Caco-2 (cell line): ENCODE data around the gene MIF4GD. TPM values are rescaled to one million over a fixed set of nuclear protein-coding genes. Genes with fewer than 3 reads are reported as not detected.

Source experiments
- BruUV-seq: library from RNA; stranded (reverse); fragments of 400-500 nt; replicated peaks from 2 replicates; lab custom pipeline; 2021; lab: Mats Ljungman, UMichigan
- CTCF ChIA-PET: fragments of 300-600 bp; sonication (Branson Sonifier 250); formaldehyde crosslinking; loops from one replicate; lab custom pipeline; 2022; ENCODE audit warnings: antibody characterized with exemption; lab: Charles Lee
- POLR2A ChIA-PET: fragments of 300-600 bp; sonication (Branson Sonifier 250); formaldehyde crosslinking; loops from one replicate; lab custom pipeline; 2022; ENCODE audit warnings: antibody characterized with exemption; lab: Charles Lee
- DNase-seq, 2 experiments: peaks; one replicate each; pipeline versions ENCODE4 v3.0.0 to v3.0.0-alpha.2; 2020 to 2022
- H3K27me3 ChIP-seq: replicated peaks from 2 replicates; pipeline ENCODE4 v1.6.0; 2011; ENCODE audit warnings: low read length; ENCODE audit not compliant: control insufficient read depth, insufficient read depth
- H3K36me3 ChIP-seq: 2 replicates; pipeline ENCODE4 v1.5.1; 2011; ENCODE audit warnings: low read length; ENCODE audit not compliant: control insufficient read depth, insufficient read depth
- H3K4me1 ChIP-seq: fragments of 250-450 bp; sonication (Bioruptor Pico); 2 replicates; pipeline ENCODE4 v1.5.1; 2020; ENCODE audit warnings: mild to moderate bottlenecking
- H3K4me3 ChIP-seq: 2 replicates; pipeline ENCODE4 v1.5.1; 2011; ENCODE audit warnings: low read depth, mild to moderate bottlenecking, control low read depth, low read length
- H3K9me3 ChIP-seq: fragments of 250-450 bp; sonication (Bioruptor Pico); 2 replicates; pipeline ENCODE4 v1.5.1; 2020; ENCODE audit warnings: mild to moderate bottlenecking, moderate library complexity
- H3K27ac Mint-ChIP-seq: one replicate; pipeline ENCODE4 v1.8.0; 2022; ENCODE audit warnings: mixed read lengths; ENCODE audit not compliant: unreplicated experiment
- H3K27me3 Mint-ChIP-seq: one replicate; pipeline ENCODE4 v1.8.0; 2022; ENCODE audit warnings: mixed read lengths; ENCODE audit not compliant: insufficient read depth, unreplicated experiment
- H3K36me3 Mint-ChIP-seq: one replicate; pipeline ENCODE4 v1.8.0; 2022; ENCODE audit warnings: mild to moderate bottlenecking, mixed read lengths; ENCODE audit not compliant: insufficient read depth, unreplicated experiment
- H3K4me1 Mint-ChIP-seq: one replicate; pipeline ENCODE4 v1.8.0; 2022; ENCODE audit warnings: low read depth, mixed read lengths; ENCODE audit not compliant: unreplicated experiment
- H3K4me3 Mint-ChIP-seq: one replicate; pipeline ENCODE4 v1.8.0; 2022; ENCODE audit warnings: mild to moderate bottlenecking, moderate library complexity, mixed read lengths; ENCODE audit not compliant: unreplicated experiment
- H3K9me3 Mint-ChIP-seq: one replicate; pipeline ENCODE4 v1.8.0; 2022; ENCODE audit warnings: mixed read lengths; ENCODE audit not compliant: unreplicated experiment
- intact Hi-C: fragments of 100-400 bp; cut with micrococcal nuclease; formaldehyde crosslinking; loops from one replicate; pipeline ENCODE4 v1.10.0; 2022; ENCODE audit not compliant: unreplicated experiment
- total RNA-seq: library from RNA; stranded (reverse); gene quantifications from 2 replicates; pipeline ENCODE4 v1.2.3, GENCODE V29; 2022
- TF ChIP-seq, protein P1 (sequence below), 2 experiments: fragments of 200-600 bp in 1 of 2; IDR thresholded peaks; 1 replicate in 1 of 2; 2 replicates in 1 of 2; pipeline versions ENCODE4 v1.5.1 to v1.8.0; 2011 to 2022; ENCODE audit warnings: antibody characterized with exemption in 1 of 2, control low read depth in 1 of 2, inconsistent platforms in 1 of 2, low read depth in 1 of 2, low read length in 1 of 2, mild to moderate bottlenecking in 1 of 2, moderate library complexity in 1 of 2; ENCODE audit not compliant: insufficient read depth in 1 of 2, severe bottlenecking in 1 of 2, unreplicated experiment in 1 of 2

The MIF4GD gene
- total RNA-seq, 1 experiment from 2014 or later = 27.3 TPM

DNA sequence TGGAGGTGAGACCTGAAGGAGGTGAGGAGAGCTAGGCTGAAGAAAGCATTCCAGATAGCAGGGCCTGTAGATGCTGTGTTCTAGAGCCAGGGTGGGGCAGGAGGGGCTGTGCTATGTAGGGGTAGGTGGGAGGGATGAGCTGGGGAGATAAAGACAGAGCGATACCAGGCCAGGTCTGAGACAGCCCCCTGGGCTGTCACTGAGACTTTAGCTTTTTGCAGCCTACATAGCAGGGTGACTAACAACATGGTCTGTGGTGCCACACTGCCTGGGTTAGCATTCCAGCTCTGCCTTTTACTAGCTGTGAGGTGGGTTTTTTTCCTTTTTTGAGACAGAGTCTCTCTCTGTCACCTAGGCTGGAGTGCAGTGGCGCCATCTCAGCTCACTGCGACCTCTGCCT, 51.2 kb downstream of the MIF4GD start:
- Mint-ChIP-seq H3K36me3 (peaks cover 98% of the 10 kb centered on the region), H3K9me3 (no peaks in the 10 kb centered on the region), H3K4me3 (no peak overlapping the region), H3K27ac (no peak overlapping the region), H3K27me3 (no peaks in the 10 kb centered on the region), H3K4me1 (no peaks in the 10 kb centered on the region)
- BruUV-seq = no TSS peak
- no peaks in the 10 kb centered on the region for H3K9me3 ChIP-seq
- H3K4me3 ChIP-seq = no peak overlapping the region
- TF ChIP-seq, protein P1, sequence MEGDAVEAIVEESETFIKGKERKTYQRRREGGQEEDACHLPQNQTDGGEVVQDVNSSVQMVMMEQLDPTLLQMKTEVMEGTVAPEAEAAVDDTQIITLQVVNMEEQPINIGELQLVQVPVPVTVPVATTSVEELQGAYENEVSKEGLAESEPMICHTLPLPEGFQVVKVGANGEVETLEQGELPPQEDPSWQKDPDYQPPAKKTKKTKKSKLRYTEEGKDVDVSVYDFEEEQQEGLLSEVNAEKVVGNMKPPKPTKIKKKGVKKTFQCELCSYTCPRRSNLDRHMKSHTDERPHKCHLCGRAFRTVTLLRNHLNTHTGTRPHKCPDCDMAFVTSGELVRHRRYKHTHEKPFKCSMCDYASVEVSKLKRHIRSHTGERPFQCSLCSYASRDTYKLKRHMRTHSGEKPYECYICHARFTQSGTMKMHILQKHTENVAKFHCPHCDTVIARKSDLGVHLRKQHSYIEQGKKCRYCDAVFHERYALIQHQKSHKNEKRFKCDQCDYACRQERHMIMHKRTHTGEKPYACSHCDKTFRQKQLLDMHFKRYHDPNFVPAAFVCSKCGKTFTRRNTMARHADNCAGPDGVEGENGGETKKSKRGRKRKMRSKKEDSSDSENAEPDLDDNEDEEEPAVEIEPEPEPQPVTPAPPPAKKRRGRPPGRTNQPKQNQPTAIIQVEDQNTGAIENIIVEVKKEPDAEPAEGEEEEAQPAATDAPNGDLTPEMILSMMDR (IDR thresholded peaks at IDR 0.05; ENCODE audit: insufficient read depth in 1 of 2, low read depth in 1 of 2, low read length in 1 of 2, severe bottlenecking in 1 of 2, unreplicated experiment in 1 of 2) = no peak
- CTCF ChIA-PET = no interaction called here
- peaks cover 4% of the 10 kb centered on the region; the same call in 1 of the 2 replicates for H3K36me3 ChIP-seq
- intact Hi-C loops = no loop called here
- H3K4me1 ChIP-seq = no peaks in the 10 kb centered on the region
- DNase-seq = no peak
- POLR2A ChIA-PET = interaction anchor here (0.7 kb wide), 1 partner anchor 37 kb away, joined by 3 read pairs; no protein-coding TSS in a partner anchor
- H3K27me3 ChIP-seq = no peaks in the 10 kb centered on the region

DNA sequence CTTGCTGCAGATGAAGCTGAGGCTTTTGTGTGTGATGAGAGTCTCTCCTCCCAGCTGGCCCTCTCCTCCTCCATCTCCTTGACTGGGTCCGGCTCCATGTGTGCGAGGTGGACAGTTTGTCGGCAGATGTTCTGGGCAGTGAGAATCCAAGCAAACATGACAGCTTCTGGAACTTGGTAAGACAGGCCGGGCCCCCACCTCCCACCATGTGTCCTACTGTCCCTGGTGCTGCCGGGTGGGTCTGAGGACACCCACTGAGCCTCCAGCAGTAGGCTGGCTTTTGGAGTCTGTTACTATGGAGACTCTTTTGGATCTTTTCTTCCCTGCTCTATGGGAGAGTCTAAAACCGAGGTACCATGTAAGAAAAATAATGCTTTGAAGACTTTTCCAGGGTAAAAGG, 52.9 kb downstream of the MIF4GD start:
- H3K4me1 ChIP-seq = no peaks in the 10 kb centered on the region
- peaks cover 4% of the 10 kb centered on the region for H3K36me3 ChIP-seq
- Mint-ChIP-seq H3K4me3 (no peak overlapping the region), H3K4me1 (no peaks in the 10 kb centered on the region), H3K27ac (no peak overlapping the region), H3K27me3 (no peaks in the 10 kb centered on the region), H3K9me3 (no peaks in the 10 kb centered on the region), H3K36me3 (peaks cover 99% of the 10 kb centered on the region)
- TF ChIP-seq, protein P1 (IDR thresholded peaks at IDR 0.05; ENCODE audit: insufficient read depth in 1 of 2, low read depth in 1 of 2, low read length in 1 of 2, severe bottlenecking in 1 of 2, unreplicated experiment in 1 of 2) = no peak
- intact Hi-C loops = no loop called here
- H3K27me3 ChIP-seq = no peaks in the 10 kb centered on the region
- no TSS peak for BruUV-seq
- POLR2A ChIA-PET = no interaction called here
- DNase-seq = no peak
- no peak overlapping the region for H3K4me3 ChIP-seq
- H3K9me3 ChIP-seq = no peaks in the 10 kb centered on the region
- CTCF ChIA-PET = no interaction called here

Other genes with a start within 250 kb of the MIF4GD start
- 316 and 326 TPM in 2 replicates for gene ATP5PD, start 224.3 kb downstream of the MIF4GD start, total RNA-seq
- 27.9 and 28.8 TPM in 2 replicates for gene KCTD2, start 224.0 kb downstream of the MIF4GD start, total RNA-seq
- 27.7 and 33.8 TPM in 2 replicates for gene SLC16A5, start 183.3 kb downstream of the MIF4GD start, total RNA-seq
- gene ARMC7, start 161.3 kb downstream of the MIF4GD start, total RNA-seq = 23.6 and 26.0 TPM in 2 replicates
- gene NT5C, start 139.5 kb downstream of the MIF4GD start, total RNA-seq = 59.3 and 68.4 TPM in 2 replicates
- 210 and 244 TPM in 2 replicates for gene JPT1, start 116.7 kb downstream of the MIF4GD start, total RNA-seq
- 675 and 693 TPM in 2 replicates for gene SUMO2, start 88.3 kb downstream of the MIF4GD start, total RNA-seq
- 119 and 142 TPM in 2 replicates for gene NUP85, start 65.6 kb downstream of the MIF4GD start, total RNA-seq
- 90.2 and 94.4 TPM in 2 replicates for gene GGA3, start 9.6 kb downstream of the MIF4GD start, total RNA-seq
- gene MRPS7, start 9.4 kb downstream of the MIF4GD start, total RNA-seq = 123 and 125 TPM in 2 replicates
- 29.8 and 33.6 TPM in 2 replicates for gene SLC25A19, start 18.2 kb upstream of the MIF4GD start, total RNA-seq
- 113 and 115 TPM in 2 replicates for gene GRB2, start 134.4 kb upstream of the MIF4GD start, total RNA-seq
- gene TMEM94, start 185.4 kb upstream of the MIF4GD start, total RNA-seq = 109 and 115 TPM in 2 replicates
- 41.8 and 48.9 TPM in 2 replicates for gene CASKIN2, start 244.3 kb upstream of the MIF4GD start, total RNA-seq
- 71.3 and 74.5 TPM in 2 replicates for gene TSEN54, start 245.3 kb upstream of the MIF4GD start, total RNA-seq